ENCODE data around the gene RAB22A.

Gene RAB22A

GRCh38 chr20:58327211-58327610 lies 17.7 kb downstream of the RAB22A start:
- in situ Hi-C loops (cut with HindIII; ENCODE audit: low pct_ligation_motif_present, low sequenced_read_pairs), result no loop called here
- no peaks in the 10 kb centered on the region for H3K27me3 ChIP-seq (replicated peaks)
- H3K36me3 ChIP-seq (replicated peaks), result peaks cover 5% of the 10 kb centered on the region
- no peak overlapping the region for H3K27ac ChIP-seq
- no peak overlapping the region for H3K4me3 ChIP-seq (ENCODE audit: low read depth, low read length)
- no peak for TF ChIP-seq CTCF (IDR thresholded peaks at IDR 0.05; ENCODE audit: low read depth, low read length, missing control alignments)
- no peak for DNase-seq

GRCh38 chr20:58328836-58329235 lies 19.3 kb downstream of the RAB22A start:
- Histone ChIP-seq H3K27ac (no peak overlapping the region), H3K36me3 (replicated peaks) (peaks cover 5% of the 10 kb centered on the region), H3K4me3 (ENCODE audit: low read depth, low read length) (no peak overlapping the region), H3K27me3 (replicated peaks) (no peaks in the 10 kb centered on the region)
- in situ Hi-C loops (cut with HindIII; ENCODE audit: low pct_ligation_motif_present, low sequenced_read_pairs), result no loop called here
- no peak for TF ChIP-seq CTCF (IDR thresholded peaks at IDR 0.05; ENCODE audit: low read depth, low read length, missing control alignments)
- no peak for DNase-seq

- TF ChIP-seq CTCF (IDR thresholded peaks at IDR 0.05; ENCODE audit: low read depth, low read length, missing control alignments), result no peak
- Histone ChIP-seq H3K27me3 (replicated peaks) (no peaks in the 10 kb centered on the region), H3K36me3 (replicated peaks) (peaks cover 5% of the 10 kb centered on the region), H3K4me3 (ENCODE audit: low read depth, low read length) (no peak overlapping the region), H3K27ac (no peak overlapping the region)
- in situ Hi-C loops (cut with HindIII; ENCODE audit: low pct_ligation_motif_present, low sequenced_read_pairs), result no loop called here
- DNase-seq, result no peak
Measured at GRCh38 chr20:58329711-58330110, 20.2 kb downstream of the RAB22A start.

GRCh38 chr20:58330249-58330648 lies 20.7 kb downstream of the RAB22A start:
- no peak for DNase-seq
- in situ Hi-C loops (cut with HindIII; ENCODE audit: low pct_ligation_motif_present, low sequenced_read_pairs), result no loop called here
- H3K27ac ChIP-seq, result no peak overlapping the region
- peaks cover 5% of the 10 kb centered on the region for H3K36me3 ChIP-seq (replicated peaks)
- no peaks in the 10 kb centered on the region for H3K27me3 ChIP-seq (replicated peaks)
- no peak for TF ChIP-seq CTCF (IDR thresholded peaks at IDR 0.05; ENCODE audit: low read depth, low read length, missing control alignments)
- no peak overlapping the region for H3K4me3 ChIP-seq (ENCODE audit: low read depth, low read length)

- TF ChIP-seq CTCF (IDR thresholded peaks at IDR 0.05; ENCODE audit: low read depth, low read length, missing control alignments), result no peak
- no peak for DNase-seq
- no peaks in the 10 kb centered on the region for H3K27me3 ChIP-seq (replicated peaks)
Measured at GRCh38 chr20:58330687-58331086, 21.2 kb downstream of the RAB22A start.

GRCh38 chr20:58331961-58332551 lies 22.5 kb downstream of the RAB22A start:
- Histone ChIP-seq H3K36me3 (replicated peaks) (peaks cover 5% of the 10 kb centered on the region), H3K27ac (no peak overlapping the region), H3K27me3 (replicated peaks) (no peaks in the 10 kb centered on the region), H3K4me3 (ENCODE audit: low read depth, low read length) (no peak overlapping the region)
- no peak for DNase-seq
- no peak for TF ChIP-seq CTCF (IDR thresholded peaks at IDR 0.05; ENCODE audit: low read depth, low read length, missing control alignments)
- in situ Hi-C loops (cut with HindIII; ENCODE audit: low pct_ligation_motif_present, low sequenced_read_pairs), result no loop called here

More at GRCh38 chr20:58330687-58331086, 21.2 kb downstream of the RAB22A start:
- no peak overlapping the region for H3K27ac ChIP-seq
- in situ Hi-C loops (cut with HindIII; ENCODE audit: low pct_ligation_motif_present, low sequenced_read_pairs), result no loop called here
- peaks cover 5% of the 10 kb centered on the region for H3K36me3 ChIP-seq (replicated peaks)
- no peak overlapping the region for H3K4me3 ChIP-seq (ENCODE audit: low read depth, low read length)
